ENCODE data around the gene MGAT5.

The MGAT5 gene

DNA sequence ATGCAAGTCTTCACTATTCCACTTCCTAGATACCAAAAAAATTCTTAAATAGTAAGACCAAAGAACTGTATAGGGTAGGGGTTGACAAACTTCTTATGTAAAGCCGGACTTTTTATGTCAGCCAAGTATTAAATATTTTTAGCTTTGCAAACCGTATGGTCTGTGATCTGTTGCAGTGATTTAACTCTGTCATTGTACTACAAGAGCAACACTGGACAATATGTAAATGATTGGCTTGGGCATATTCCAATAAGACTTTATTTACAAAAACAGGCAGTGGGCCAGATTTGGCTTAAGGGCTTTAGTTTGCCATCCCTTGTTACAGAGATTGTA, 48.0 kb downstream of the MGAT5 start:
- TF ChIP-seq ZBTB7A (tag by site-specific recombination; IDR thresholded peaks at IDR 0.05; ENCODE audit: low read depth) (no peak), ZNF335 (tag by site-specific recombination; conservative IDR thresholded peaks at IDR 0.05) (no peak), ZNF555 (tag by site-specific recombination; conservative IDR thresholded peaks at IDR 0.05) (no peak), TRIM28 (IDR thresholded peaks at IDR 0.05; ENCODE audit: borderline replicate concordance, low read length) (no peak), ZSCAN23 (tag by site-specific recombination; IDR thresholded peaks at IDR 0.05) (no peak), ZNF510 (tag by site-specific recombination; IDR thresholded peaks at IDR 0.05; ENCODE audit: insufficient replicate concordance) (no peak), ZNF792 (tag by site-specific recombination; IDR thresholded peaks at IDR 0.05) (no peak), ZBTB20 (tag by site-specific recombination; IDR thresholded peaks at IDR 0.05) (no peak), ZNF837 (tag by site-specific recombination; IDR thresholded peaks at IDR 0.05) (no peak), INSM2 (tag by site-specific recombination; IDR thresholded peaks at IDR 0.05) (no peak), SALL2 (tag by site-specific recombination; IDR thresholded peaks at IDR 0.05; ENCODE audit: borderline replicate concordance) (no peak), ZNF23 (tag by site-specific recombination; IDR thresholded peaks at IDR 0.05; ENCODE audit: borderline replicate concordance) (no peak)
- TF ChIP-seq, protein P1, sequence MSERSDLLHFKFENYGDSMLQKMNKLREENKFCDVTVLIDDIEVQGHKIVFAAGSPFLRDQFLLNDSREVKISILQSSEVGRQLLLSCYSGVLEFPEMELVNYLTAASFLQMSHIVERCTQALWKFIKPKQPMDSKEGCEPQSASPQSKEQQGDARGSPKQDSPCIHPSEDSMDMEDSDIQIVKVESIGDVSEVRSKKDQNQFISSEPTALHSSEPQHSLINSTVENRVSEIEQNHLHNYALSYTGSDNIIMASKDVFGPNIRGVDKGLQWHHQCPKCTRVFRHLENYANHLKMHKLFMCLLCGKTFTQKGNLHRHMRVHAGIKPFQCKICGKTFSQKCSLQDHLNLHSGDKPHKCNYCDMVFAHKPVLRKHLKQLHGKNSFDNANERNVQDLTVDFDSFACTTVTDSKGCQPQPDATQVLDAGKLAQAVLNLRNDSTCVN (tag by site-specific recombination; optimal IDR thresholded peaks at IDR 0.05), result no peak
- Histone ChIP-seq H3K4me3 (ENCODE audit: low read depth, low read length) (no peak overlapping the region), H3K36me3 (ENCODE audit: control insufficient read depth in 2 of 2, insufficient read depth in 1 of 2, low read length in 2 of 2) (no peaks in the 10 kb centered on the region; a peak in 1 of 3 replicates), H3K27ac (ENCODE audit: extremely low read depth, low read depth, low read length) (no peak overlapping the region), H3K4me1 (ENCODE audit: control insufficient read depth, insufficient read depth, low read length) (peaks cover 2% of the 10 kb centered on the region), H3K9me3 (ENCODE audit: control insufficient read depth, insufficient read depth, low read depth, low read length) (no peaks in the 10 kb centered on the region)
- ChIA-PET POLR2A (no interaction called here), CTCF (interaction anchor here (0.5 to 0.9 kb wide), 3 partner anchors 32 to 149 kb away, joined by 3 to 6 read pairs (median 4); no protein-coding TSS in a partner anchor)

DNA sequence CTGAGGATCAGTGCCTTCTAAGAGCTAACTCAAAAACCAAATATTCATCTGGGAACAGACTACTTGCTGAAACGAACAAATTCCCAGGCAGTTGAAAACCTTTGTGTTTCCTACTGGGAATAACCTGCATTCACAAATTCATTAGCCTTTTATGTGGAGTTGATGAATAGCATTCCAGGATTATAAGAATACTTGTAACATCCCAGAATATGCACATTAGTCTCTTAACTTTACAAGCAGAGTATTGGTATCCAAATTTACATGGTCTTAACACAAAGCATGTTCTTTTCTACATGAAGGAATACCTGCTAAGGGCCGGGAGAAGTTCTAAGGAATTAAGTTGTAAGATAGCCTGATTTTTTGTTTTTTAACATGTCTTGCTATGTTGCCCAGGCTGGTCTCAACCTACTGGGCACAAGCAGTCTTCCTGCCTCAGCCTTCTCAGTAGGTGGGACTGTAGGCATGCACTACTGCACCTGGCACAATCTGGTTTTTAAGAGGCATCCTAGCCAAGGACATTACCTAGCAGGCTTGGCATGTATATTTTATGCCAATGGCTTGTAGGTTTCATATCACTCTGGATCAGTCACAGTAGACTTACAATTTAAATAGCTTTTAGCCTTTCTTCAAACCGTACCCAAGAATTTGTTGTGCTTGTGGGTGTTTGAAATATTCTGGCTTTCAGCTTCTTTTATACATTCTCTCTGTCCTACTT, 50.7 kb downstream of the MGAT5 start:
- H3K4me1 ChIP-seq (ENCODE audit: control insufficient read depth, insufficient read depth, low read length), result peaks cover 2% of the 10 kb centered on the region
- no peak overlapping the region for H3K4me3 ChIP-seq (ENCODE audit: low read depth, low read length)
- H3K36me3 ChIP-seq (ENCODE audit: control insufficient read depth in 2 of 2, insufficient read depth in 1 of 2, low read length in 2 of 2), result no peaks in the 10 kb centered on the region
- H3K27ac ChIP-seq (ENCODE audit: extremely low read depth, low read depth, low read length), result no peak overlapping the region
- POLR2A ChIA-PET, result no interaction called here
- TF ChIP-seq ZNF76 (tag by site-specific recombination; IDR thresholded peaks at IDR 0.05; ENCODE audit: borderline replicate concordance, low read depth) (no peak), PRDM10 (tag by site-specific recombination; IDR thresholded peaks at IDR 0.05) (no peak), ZBTB8A (tag by site-specific recombination; IDR thresholded peaks at IDR 0.05) (no peak), ZNF175 (tag by site-specific recombination; IDR thresholded peaks at IDR 0.05) (no peak), ZBTB17 (tag by site-specific recombination; IDR thresholded peaks at IDR 0.05) (no peak), ZNF529 (tag by site-specific recombination; IDR thresholded peaks at IDR 0.05; ENCODE audit: insufficient replicate concordance) (no peak), EGR2 (tag by site-specific recombination; IDR thresholded peaks at IDR 0.05; ENCODE audit: low read depth) (no peak)
- CTCF ChIA-PET, result interaction anchor here (1.3 kb wide), 1 partner anchor 186 kb away, joined by 3 read pairs; no protein-coding TSS in a partner anchor
- no peaks in the 10 kb centered on the region for H3K9me3 ChIP-seq (ENCODE audit: control insufficient read depth, insufficient read depth, low read depth, low read length)
